Right atrium auricular region (tissue), 2 donors: ENCODE data around the gene HMGCL. TPM values are rescaled to one million over a fixed set of nuclear protein-coding genes. Genes with fewer than 3 reads are reported as not detected.
"Not testable (repeated sequence)": the region's sequence is repeated elsewhere in the genome, so short reads cannot be mapped to it uniquely, and the experiment has no call there.

Source experiments
- DNase-seq: peaks from one replicate; pipeline ENCODE4 v3.0.0-alpha.2; 2019; ENCODE audit warnings: low spot score
- H3K27ac ChIP-seq, 2 donors: fragments of 200-600 bp; sonication (generic); 1 replicate in 1 of 2; 2 replicates in 1 of 2; pipeline ENCODE4 v1.5.1; 2016 to 2019
- H3K27me3 ChIP-seq, 2 donors: fragments of 200-600 bp; sonication (generic); one replicate each; pipeline versions ENCODE4 v1.5.1 to v1.6.0; 2017 to 2019
- H3K36me3 ChIP-seq: fragments of 200-600 bp; sonication (generic); one replicate; pipeline ENCODE4 v1.5.1; 2016
- H3K4me1 ChIP-seq, 2 donors: fragments of 200-600 bp; sonication (generic); one replicate each; pipeline versions ENCODE4 v1.5.1 to v1.6.0; 2017 to 2019
- H3K4me3 ChIP-seq, 2 donors: fragments of 200-600 bp; sonication (generic); 1 replicate in 1 of 2; 2 replicates in 1 of 2; pipeline ENCODE4 v1.5.1; 2017 to 2019; ENCODE audit warnings: mild to moderate bottlenecking in 1 of 2, moderate library complexity in 1 of 2
- H3K9me3 ChIP-seq, 2 donors: fragments of 200-600 bp; sonication (generic); one replicate each; pipeline ENCODE4 v1.5.1; 2019
- total RNA-seq, 2 donors: library from RNA; depleted of rRNA; stranded (reverse); fragments of >200 nt; gene quantifications; one replicate each; pipeline ENCODE4 v1.1.0, GENCODE V29; 2016
- TF ChIP-seq, protein P1 (sequence below), 2 donors: fragments of 200-600 bp; sonication (generic); IDR thresholded peaks; one replicate each; pipeline ENCODE4 v1.5.1; 2019; ENCODE audit warnings: antibody characterized with exemption in 2 of 2

Gene HMGCL
- total RNA-seq, 2 donors from 2014 or later, result 22.4 to 26.3 TPM

DNA sequence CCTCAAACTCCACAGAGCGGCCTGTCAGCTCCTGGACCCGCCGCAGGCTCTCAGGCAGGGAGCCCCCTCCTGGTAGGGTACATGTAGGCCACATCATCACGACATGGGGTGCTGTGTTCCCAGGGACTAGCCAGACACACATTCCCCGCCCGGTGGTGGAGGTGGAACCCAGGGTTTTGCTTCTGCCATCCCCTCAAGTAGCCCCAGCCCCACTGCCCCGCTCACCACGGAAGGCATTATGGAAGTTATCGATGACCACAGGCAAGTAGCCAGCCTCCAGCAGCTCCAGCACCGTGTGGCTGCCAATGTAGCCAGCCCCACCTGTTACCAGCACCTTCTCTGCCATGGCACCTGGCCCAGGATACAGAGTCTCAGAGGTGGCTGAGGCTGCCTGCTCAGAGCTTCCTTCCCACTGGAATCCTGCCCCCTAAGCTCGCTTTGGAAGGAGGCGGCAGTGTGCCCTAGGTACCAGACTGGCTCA is 26.5 kb downstream of the HMGCL start:
- DNase-seq, result no peak
- no peaks in the 10 kb centered on the region for H3K9me3 ChIP-seq
- peak overlapping the region in 1 of 2 donors; percentile 86 for H3K27ac ChIP-seq
- H3K4me3 ChIP-seq, result no peak overlapping the region
- H3K36me3 ChIP-seq, result peaks cover 24% of the 10 kb centered on the region
- peaks cover 0 to 32% of the 10 kb centered on the region in 2 donors for H3K4me1 ChIP-seq
- TF ChIP-seq, protein P1, sequence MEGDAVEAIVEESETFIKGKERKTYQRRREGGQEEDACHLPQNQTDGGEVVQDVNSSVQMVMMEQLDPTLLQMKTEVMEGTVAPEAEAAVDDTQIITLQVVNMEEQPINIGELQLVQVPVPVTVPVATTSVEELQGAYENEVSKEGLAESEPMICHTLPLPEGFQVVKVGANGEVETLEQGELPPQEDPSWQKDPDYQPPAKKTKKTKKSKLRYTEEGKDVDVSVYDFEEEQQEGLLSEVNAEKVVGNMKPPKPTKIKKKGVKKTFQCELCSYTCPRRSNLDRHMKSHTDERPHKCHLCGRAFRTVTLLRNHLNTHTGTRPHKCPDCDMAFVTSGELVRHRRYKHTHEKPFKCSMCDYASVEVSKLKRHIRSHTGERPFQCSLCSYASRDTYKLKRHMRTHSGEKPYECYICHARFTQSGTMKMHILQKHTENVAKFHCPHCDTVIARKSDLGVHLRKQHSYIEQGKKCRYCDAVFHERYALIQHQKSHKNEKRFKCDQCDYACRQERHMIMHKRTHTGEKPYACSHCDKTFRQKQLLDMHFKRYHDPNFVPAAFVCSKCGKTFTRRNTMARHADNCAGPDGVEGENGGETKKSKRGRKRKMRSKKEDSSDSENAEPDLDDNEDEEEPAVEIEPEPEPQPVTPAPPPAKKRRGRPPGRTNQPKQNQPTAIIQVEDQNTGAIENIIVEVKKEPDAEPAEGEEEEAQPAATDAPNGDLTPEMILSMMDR (IDR thresholded peaks at IDR 0.05), result no peak
- H3K27me3 ChIP-seq, result no peaks in the 10 kb centered on the region

GRCh38 chr1:23797478-23798448 is 27.5 kb downstream of the HMGCL start:
- H3K9me3 ChIP-seq, result no peaks in the 10 kb centered on the region
- peaks cover 0 to 41% of the 10 kb centered on the region in 2 donors for H3K4me1 ChIP-seq
- H3K27me3 ChIP-seq, result no peaks in the 10 kb centered on the region
- no peak overlapping the region for H3K4me3 ChIP-seq
- no peak for DNase-seq
- H3K27ac ChIP-seq, result no peak overlapping the region
- TF ChIP-seq, protein P1 (IDR thresholded peaks at IDR 0.05), result no peak
- H3K36me3 ChIP-seq, result peaks cover 34% of the 10 kb centered on the region

GRCh38 chr1:23796466-23797271 is 28.6 kb downstream of the HMGCL start:
- Histone ChIP-seq H3K27me3 (no peaks in the 10 kb centered on the region), H3K9me3 (no peaks in the 10 kb centered on the region), H3K36me3 (peaks cover 35% of the 10 kb centered on the region), H3K27ac (no peak overlapping the region), H3K4me3 (no peak overlapping the region), H3K4me1 (peaks cover 4 to 49% of the 10 kb centered on the region in 2 donors)
- TF ChIP-seq, protein P1 (IDR thresholded peaks at IDR 0.05), result no peak
- no peak for DNase-seq

DNA sequence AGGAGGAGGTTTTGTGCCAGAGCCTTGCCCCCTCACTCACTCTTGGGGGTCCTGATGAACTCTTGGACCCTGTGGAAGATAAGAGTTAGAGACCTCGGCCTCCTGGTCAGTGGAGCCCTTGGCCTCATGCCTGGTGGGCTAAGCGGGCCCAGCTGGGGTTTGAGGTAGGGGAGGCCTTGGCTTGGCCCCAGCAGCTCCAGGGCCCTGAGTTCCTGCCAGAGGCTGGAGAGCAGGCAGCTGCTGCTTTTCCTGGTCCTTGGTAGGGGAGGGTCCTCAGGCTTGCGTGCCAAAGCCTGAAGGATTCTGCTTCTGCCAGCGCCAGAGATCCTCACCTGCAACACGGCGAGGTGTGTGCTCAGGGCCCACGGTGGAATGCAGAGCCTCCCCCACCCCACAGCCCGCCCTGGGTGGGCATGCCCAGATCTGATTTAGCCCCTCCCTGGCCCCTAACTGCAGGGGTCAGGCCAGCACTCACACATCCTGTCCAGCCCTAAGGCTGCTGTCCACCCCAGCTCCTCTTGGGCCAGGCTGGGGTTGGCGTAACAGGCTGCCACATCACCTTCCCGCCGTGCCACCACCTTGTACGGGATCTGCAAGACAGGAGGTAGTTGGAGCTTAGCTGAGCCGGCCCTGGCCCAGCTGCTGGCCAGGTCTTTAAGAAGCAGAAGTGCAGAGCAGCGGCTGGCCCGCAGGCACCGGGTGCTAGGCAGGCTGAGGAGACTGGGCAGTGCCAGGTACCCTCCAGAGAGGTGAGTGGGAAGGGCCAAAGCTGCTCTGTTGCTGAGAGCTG is 29.4 kb downstream of the HMGCL start:
- Histone ChIP-seq H3K9me3 (no peaks in the 10 kb centered on the region), H3K27ac (no peak overlapping the region), H3K4me3 (no peak overlapping the region), H3K27me3 (no peaks in the 10 kb centered on the region), H3K36me3 (peaks cover 35% of the 10 kb centered on the region), H3K4me1 (peaks cover 4 to 47% of the 10 kb centered on the region in 2 donors)
- DNase-seq, result no peak
- TF ChIP-seq, protein P1 (IDR thresholded peaks at IDR 0.05), result no peak

- peaks cover 35% of the 10 kb centered on the region for H3K36me3 ChIP-seq
- H3K4me1 ChIP-seq, result peaks cover 4 to 49% of the 10 kb centered on the region in 2 donors
- not testable (repeated sequence) for H3K27me3 ChIP-seq
Observed at GRCh38 chr1:23794732-23795182, 30.5 kb downstream of the HMGCL start.

More at GRCh38 chr1:23794732-23795182, 30.5 kb downstream of the HMGCL start:
- H3K27ac ChIP-seq, H3K9me3 ChIP-seq, DNase-seq, H3K4me3 ChIP-seq: not testable (repeated sequence)
